ENCODE measurements around the gene SPTLC2.
A peak's percentile ranks its signal among the peaks of the same experiment; 100 is the strongest.

The SPTLC2 gene

DNA sequence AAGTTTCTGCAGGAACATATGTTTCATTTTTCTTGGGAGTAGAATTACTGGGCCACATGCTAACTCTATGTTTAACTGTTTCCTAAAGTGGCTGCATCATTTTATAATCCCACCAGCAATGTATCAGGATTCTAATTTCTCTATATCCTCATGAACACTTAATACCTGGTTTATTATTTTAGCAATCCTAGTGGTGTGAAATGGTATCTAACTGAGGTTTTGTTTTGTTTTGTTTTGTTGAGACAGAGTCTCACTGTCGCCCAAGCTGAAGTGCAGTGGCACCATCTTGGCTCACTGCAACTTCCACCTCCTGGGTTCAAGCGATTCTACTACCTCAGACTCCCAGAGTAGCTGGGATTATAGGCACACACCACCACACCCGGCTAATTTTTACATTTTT is 6.5 kb downstream of the SPTLC2 start (continued):
- TF ChIP-seq TOX (CRISPR knock-in tag; IDR thresholded peaks at IDR 0.05; ENCODE audit: borderline replicate concordance) (no peak), ZFP30 (CRISPR knock-in tag; IDR thresholded peaks at IDR 0.05) (no peak), ZC3H10 (CRISPR knock-in tag; IDR thresholded peaks at IDR 0.05) (no peak), ARNTL (CRISPR knock-in tag; IDR thresholded peaks at IDR 0.05; ENCODE audit: borderline replicate concordance, low read depth) (no peak), ZNF8 (CRISPR knock-in tag; IDR thresholded peaks at IDR 0.05) (no peak)
- TF ChIP-seq, protein P1, sequence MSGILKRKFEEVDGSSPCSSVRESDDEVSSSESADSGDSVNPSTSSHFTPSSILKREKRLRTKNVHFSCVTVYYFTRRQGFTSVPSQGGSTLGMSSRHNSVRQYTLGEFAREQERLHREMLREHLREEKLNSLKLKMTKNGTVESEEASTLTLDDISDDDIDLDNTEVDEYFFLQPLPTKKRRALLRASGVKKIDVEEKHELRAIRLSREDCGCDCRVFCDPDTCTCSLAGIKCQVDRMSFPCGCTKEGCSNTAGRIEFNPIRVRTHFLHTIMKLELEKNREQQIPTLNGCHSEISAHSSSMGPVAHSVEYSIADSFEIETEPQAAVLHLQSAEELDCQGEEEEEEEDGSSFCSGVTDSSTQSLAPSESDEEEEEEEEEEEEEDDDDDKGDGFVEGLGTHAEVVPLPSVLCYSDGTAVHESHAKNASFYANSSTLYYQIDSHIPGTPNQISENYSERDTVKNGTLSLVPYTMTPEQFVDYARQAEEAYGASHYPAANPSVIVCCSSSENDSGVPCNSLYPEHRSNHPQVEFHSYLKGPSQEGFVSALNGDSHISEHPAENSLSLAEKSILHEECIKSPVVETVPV (CRISPR knock-in tag; IDR thresholded peaks at IDR 0.05), result no peak

DNA sequence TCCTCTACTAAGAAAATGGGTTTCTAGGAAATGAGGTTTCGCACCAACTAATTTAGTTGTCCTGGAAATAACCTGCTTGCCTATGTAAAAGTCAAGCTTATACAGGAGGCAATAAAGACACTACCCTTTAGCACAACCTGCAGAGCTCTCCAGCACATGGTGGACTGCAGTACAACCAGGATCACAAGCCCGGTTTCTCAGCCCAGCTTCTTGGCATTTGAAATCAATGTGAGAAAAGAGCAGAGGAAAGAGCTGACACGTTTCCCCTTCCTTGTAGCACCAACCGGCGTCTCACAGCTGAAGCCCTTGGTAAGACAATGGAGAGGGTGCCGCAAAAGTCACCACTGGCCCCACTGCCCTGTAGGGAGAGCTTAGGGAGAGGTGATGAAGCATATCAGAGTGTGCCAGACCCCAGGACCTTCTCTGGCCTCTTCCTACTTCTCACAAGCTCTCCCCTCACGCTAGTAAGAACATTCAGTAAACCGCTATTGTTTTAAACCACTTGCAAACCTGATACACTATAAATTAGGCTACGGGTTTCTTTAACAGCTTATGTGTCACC is 8.6 kb downstream of the SPTLC2 start:
- ATAC-seq, result no peak
- TF ChIP-seq, protein P2, sequence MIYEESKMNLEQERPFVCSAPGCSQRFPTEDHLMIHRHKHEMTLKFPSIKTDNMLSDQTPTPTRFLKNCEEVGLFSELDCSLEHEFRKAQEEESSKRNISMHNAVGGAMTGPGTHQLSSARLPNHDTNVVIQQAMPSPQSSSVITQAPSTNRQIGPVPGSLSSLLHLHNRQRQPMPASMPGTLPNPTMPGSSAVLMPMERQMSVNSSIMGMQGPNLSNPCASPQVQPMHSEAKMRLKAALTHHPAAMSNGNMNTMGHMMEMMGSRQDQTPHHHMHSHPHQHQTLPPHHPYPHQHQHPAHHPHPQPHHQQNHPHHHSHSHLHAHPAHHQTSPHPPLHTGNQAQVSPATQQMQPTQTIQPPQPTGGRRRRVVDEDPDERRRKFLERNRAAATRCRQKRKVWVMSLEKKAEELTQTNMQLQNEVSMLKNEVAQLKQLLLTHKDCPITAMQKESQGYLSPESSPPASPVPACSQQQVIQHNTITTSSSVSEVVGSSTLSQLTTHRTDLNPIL (CRISPR knock-in tag; IDR thresholded peaks at IDR 0.05; ENCODE audit: low read depth), result no peak
- TF ChIP-seq ZNF8 (CRISPR knock-in tag; IDR thresholded peaks at IDR 0.05) (no peak), TOX (CRISPR knock-in tag; IDR thresholded peaks at IDR 0.05; ENCODE audit: borderline replicate concordance) (no peak)

- TF ChIP-seq, protein P3, sequence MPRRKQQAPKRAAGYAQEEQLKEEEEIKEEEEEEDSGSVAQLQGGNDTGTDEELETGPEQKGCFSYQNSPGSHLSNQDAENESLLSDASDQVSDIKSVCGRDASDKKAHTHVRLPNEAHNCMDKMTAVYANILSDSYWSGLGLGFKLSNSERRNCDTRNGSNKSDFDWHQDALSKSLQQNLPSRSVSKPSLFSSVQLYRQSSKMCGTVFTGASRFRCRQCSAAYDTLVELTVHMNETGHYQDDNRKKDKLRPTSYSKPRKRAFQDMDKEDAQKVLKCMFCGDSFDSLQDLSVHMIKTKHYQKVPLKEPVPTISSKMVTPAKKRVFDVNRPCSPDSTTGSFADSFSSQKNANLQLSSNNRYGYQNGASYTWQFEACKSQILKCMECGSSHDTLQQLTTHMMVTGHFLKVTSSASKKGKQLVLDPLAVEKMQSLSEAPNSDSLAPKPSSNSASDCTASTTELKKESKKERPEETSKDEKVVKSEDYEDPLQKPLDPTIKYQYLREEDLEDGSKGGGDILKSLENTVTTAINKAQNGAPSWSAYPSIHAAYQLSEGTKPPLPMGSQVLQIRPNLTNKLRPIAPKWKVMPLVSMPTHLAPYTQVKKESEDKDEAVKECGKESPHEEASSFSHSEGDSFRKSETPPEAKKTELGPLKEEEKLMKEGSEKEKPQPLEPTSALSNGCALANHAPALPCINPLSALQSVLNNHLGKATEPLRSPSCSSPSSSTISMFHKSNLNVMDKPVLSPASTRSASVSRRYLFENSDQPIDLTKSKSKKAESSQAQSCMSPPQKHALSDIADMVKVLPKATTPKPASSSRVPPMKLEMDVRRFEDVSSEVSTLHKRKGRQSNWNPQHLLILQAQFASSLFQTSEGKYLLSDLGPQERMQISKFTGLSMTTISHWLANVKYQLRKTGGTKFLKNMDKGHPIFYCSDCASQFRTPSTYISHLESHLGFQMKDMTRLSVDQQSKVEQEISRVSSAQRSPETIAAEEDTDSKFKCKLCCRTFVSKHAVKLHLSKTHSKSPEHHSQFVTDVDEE (CRISPR knock-in tag; IDR thresholded peaks at IDR 0.05), result no peak
- no peak for ATAC-seq
These were observed 11.0 kb downstream of the SPTLC2 start for GRCh38 chr14:77605392-77605972.

DNA sequence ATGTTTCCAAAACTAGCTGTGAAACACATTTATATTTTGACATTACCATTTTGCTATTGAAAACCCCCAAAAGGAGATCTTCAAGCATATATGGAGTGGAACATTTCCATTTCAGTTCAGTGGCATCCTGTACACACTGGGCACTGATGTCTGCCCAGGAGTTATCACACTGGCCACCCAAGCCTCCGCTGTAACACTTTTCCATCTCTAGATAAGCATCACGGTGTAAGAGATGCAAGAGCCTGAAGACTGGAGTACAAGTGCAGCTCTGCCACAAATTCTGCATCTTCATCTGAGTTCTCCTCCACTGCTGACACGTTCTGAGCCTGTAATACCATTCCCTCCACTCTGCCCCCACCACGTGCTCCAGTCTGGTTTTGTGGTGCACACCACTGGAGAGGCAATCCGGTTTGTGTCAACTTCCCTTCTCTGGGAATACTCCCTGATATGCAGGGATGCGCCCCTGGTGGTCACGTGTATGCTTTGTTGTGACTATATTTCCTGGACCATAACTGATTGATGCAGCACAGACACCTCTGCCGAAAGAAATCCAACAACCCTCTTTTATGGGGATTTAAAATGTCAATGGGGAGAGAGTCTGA is 12.7 kb downstream of the SPTLC2 start:
- ATAC-seq, result peak; percentile 93
- TF ChIP-seq ZC3H10 (CRISPR knock-in tag; IDR thresholded peaks at IDR 0.05), result no peak
- TF ChIP-seq ARNTL (CRISPR knock-in tag; IDR thresholded peaks at IDR 0.05; ENCODE audit: borderline replicate concordance, low read depth), result no peak
- TF ChIP-seq CSDC2 (CRISPR knock-in tag; IDR thresholded peaks at IDR 0.05), result no peak
- peak; percentile 66; the same call in 1 of the 2 replicates for TF ChIP-seq ZFP3 (CRISPR knock-in tag; IDR thresholded peaks at IDR 0.05)

DNA sequence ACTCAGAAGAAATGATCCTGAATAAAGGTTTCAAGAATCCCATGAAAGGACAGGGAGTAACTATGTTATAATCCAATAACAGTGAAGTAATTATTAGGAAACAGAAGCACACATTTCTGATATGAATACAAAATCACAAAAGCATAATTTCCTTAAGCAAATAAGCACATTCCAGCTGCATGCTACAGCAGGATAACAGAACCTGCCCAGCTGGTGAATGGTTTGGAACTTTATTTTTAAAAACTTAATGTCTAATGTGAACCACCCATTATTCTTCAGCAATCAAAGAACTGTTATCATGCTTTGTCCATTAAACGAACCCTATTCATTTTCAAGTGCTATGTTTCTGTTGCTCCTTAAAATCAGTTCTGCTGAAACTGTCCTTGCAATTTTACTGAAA is 13.4 kb downstream of the SPTLC2 start:
- TF ChIP-seq ZFP3 (CRISPR knock-in tag; IDR thresholded peaks at IDR 0.05) (no peak), RARB (CRISPR knock-in tag; IDR thresholded peaks at IDR 0.05) (no peak), BACH2 (CRISPR knock-in tag; IDR thresholded peaks at IDR 0.05; ENCODE audit: borderline replicate concordance) (no peak), SNAI2 (CRISPR knock-in tag; IDR thresholded peaks at IDR 0.05) (no peak), TOX (CRISPR knock-in tag; IDR thresholded peaks at IDR 0.05; ENCODE audit: borderline replicate concordance) (no peak), ZFP30 (CRISPR knock-in tag; IDR thresholded peaks at IDR 0.05) (no peak), ZNF8 (CRISPR knock-in tag; IDR thresholded peaks at IDR 0.05) (no peak), ARNTL (CRISPR knock-in tag; IDR thresholded peaks at IDR 0.05; ENCODE audit: borderline replicate concordance, low read depth) (no peak), TCF4 (CRISPR knock-in tag; IDR thresholded peaks at IDR 0.05; ENCODE audit: borderline replicate concordance) (no peak), POU6F1 (CRISPR knock-in tag; IDR thresholded peaks at IDR 0.05; ENCODE audit: borderline replicate concordance, low read depth) (no peak)
- ATAC-seq, result no peak
